Skeletal muscle cell (primary cell): ENCODE results near the gene SARS1.
"Not testable (repeated sequence)": the region's sequence is repeated elsewhere in the genome, so short reads cannot be mapped to it uniquely, and the experiment has no call there.

Experiments
- DNase-seq: peaks from one replicate; pipeline ENCODE4 v3.0.0-alpha.2; 2010; ENCODE audit warnings: low read depth
- H3K4me3 ChIP-seq: 2 replicates; pipeline ENCODE4 v1.5.1; 2011; ENCODE audit warnings: low read depth, mild to moderate bottlenecking, control low read depth, low read length, moderate library complexity

Gene SARS1

DNA sequence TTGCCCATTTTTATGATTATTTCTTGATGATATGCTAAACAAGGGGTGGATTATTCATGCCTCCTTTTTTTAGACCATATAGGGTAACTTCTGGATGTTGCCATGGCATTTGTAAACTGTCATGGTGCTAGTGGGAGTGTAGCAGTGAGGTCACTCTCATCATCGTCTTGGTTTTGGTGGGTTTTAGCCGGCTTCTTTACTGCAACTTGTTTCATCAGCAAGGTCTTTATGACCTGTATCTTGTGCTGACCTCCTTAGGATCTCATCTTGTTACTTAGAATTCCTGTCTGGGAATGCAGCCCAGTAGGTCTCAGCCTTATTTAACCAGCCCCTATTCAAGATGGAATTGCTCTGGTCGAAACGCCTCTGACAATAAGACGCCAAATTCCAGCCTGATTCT, 73.0 kb downstream of the SARS1 start:
- not testable (repeated sequence) for H3K4me3 ChIP-seq, DNase-seq
